Skin of body (tissue), 2 donors: ENCODE results near the gene INTS14. TPM values are rescaled to one million over a fixed set of nuclear protein-coding genes. Genes with fewer than 3 reads are reported as not detected.
A peak's percentile ranks its signal among the peaks of the same experiment; 100 is the strongest.

ENCODE experiments used
- DNase-seq: peaks from one replicate; lab custom pipeline; 2025; lab: John Stamatoyannopoulos, UW
- total RNA-seq: library from RNA; depleted of rRNA; stranded (reverse); fragments of >200 nt; gene quantifications from one replicate; pipeline ENCODE4 v1.2.3, GENCODE V29; 2014

INTS14 gene
- 23.9 TPM for total RNA-seq

DNA sequence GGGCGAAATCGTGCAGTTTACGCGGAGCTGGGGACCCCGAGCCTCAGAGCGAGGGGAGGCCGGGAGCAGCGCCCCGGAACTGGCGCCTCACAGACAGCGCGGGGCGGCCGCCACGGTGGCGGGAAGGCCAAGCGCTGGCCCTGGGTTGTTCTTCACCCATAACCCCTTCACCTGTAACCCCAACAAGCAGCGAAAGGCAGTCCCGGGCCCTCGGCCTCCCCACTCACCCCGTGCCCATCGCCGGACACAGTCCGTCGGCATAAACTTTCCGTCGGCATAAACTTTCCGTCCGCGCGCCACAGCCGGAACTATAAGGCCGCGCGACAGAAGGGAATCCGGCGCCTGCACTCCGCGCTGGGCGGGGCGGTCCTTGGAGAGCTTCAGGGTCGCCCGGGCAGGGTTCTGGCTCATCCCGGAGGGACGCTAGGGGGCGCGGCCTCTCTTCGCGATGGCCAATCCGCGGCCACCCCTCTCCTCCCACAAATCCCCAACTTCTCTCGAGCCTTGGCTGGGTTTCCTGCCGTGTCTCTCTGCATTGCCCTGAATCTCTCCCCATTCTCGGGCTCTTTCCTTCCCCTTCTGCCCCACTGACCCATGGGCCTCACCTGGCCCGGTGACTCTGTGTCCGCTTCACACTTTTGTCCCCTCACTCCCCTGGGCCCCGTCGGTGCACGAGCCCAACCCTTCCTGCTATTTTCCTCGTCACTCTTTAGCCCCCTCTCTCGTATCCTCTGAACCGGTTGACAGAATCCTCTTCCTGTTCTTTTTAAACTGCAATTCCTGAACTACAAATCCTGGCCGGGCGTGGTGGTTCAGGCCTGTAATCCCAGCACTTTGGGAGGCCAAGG lies at the start of gene INTS14:
Gene INTS14, minus strand, starts transcription at position 261 of the 848 bp plus-strand sequence. CDS start 3,751 bp downstream, outside the sequence.
- peak; percentile 94 for DNase-seq

DNA sequence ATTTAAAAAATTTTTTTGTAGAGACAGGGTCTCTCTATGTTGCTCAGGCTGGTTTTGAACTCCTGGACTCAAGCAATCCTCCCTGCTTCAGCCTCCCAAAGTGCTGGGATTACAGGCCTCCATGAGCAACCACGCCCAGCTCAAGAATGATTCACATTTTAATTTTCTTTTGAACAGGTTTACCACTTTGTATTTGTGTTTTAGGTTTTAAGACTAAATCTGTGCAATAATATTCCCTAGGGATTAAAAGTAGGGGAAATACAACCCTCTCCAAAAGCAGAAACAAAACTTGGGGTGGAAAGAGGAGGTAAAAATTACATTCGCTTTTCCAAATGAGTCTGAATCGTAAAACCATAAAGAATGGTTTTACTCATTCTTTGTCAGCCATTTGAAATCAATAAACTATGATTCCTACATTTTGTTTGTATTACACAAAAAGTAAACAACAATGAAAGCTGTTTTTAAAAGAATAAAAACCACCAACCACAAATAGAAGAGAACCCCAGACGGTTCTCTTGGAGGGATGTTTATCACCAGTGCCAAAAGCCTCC lies 48.6 kb upstream of the INTS14 start:
- no peak for DNase-seq

DNA sequence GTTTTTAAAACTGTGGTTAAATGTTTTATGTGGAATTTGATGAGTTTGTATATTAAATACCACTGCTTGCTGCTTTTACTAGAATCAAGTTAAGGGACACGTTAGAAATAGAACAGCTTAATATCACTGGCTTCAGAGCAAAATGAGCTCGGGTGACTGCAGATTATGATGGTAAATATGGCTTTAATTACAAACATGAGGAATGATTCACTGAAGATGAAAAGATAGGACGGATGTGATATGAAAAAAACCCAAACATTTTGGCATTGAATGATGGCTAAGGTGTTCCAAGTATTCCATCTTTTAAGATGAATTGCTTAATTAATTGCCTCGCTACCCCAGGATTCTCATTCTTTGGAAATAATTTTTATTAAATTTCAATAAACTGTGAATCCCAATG lies 44.5 kb upstream of the INTS14 start:
- no peak for DNase-seq

DNA sequence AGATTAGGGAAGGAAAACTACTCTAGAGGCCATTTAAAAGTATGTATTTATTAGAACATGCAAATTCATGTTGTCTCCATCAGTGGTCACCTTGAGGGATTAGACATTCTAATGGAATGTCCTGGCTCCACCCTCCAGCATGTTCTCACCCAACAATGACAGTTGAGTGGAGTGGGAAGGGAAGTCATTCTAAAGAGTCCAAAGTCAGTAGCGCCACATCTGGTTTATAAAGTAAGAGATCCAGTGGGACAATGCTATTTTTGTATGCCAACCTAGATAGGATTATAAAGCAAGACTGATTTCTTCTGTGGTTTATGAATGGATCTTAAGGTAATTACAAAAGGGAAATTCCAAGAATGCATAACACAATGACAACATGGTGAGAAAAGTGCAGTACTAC lies 44.1 kb upstream of the INTS14 start:
- DNase-seq = no peak

DNA sequence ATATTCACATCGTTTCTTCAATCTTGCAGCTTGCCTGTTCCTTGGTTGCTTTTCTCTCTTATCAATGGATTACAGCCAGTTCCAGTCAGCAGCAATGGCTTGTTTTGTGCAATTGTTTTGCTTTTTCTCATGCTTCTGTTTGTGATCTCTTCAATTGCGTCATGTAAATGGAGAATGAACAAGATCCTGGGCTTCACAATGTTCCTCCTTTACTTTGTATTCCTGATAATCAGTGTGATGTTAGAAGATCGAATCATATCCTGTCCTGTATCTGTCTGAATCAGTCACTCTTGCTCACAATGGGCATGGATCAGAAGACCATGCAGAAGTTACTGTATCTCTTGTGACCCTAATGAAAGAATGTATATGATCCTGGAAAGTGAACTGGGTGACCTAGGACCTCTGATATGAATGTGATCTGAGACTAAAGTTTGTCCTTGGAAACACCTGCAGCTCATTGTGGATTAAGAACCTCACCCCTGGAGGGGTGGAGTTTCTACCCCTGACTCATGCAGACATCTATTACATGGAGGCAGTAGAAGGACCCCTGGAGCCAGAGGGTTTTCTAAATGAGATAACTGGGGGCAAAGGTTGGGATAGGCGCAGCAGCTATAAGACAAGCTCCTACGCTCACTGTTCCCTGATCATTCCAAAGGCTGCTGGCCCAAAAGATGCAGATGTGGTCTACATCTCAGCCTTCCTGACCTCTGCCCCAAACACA lies 43.0 kb upstream of the INTS14 start:
- no peak for DNase-seq

DNA sequence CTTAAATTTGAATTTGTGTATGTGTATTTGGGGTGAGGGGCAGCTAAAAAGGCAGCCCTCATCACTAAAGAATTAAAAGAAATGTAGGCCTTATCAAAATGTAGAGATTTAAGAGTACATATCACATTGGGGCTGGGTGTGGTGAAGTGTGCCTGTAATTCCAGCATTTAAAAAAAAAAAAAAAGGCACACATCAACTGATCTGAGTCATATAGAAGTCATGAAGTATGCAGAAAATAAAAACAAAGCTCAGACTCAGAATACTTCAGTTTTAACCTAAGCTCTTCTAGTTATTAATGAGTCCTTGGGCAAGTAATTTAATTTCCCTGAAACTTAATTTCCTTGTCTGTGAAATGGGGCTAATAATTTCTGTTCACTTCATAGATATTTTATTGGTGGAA lies 42.4 kb upstream of the INTS14 start:
- DNase-seq = no peak

DNA sequence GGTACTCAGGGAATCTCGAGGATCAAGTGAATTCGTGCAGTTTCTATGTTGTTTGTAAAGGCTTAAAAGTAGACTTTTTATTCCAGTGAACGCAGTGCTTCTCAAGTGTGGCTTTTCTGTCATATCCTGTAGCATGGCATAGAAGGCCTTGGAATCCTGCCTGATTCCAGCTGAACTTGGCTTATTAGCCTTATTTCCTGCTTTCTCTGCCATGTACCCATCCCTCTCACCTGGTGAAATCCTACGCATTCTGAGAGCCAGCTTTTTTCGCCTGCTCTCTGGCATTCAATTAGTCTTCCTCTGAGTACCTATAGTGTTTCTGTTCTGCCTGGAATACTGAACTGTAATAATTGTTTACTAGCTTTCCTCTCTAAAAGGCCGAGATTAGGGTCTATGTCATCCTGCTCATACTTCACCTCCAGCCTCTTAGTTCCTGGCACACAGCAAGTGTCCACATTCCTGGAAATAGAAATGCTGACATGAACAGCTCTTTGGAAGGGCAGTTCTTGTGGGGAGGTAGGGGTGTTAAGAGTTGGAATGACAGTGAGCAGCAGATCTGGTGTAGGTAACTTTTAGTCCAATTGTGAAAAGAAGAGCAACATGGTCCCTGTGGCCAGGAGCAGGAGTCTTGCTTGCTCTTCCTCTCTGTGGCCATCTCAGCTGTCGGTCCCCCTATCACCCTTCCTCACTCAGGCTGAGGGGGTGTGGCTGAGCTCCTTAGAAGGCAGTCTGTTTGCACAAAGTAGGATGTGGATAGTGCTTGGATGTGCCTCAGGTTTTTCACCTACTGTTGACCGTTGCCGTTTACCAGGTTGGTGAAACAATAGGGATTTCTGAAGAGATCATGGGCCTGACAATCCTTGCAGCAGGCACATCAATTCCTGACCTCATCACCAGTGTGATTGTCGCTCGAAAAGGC lies 41.2 kb upstream of the INTS14 start:
- DNase-seq = no peak

DNA sequence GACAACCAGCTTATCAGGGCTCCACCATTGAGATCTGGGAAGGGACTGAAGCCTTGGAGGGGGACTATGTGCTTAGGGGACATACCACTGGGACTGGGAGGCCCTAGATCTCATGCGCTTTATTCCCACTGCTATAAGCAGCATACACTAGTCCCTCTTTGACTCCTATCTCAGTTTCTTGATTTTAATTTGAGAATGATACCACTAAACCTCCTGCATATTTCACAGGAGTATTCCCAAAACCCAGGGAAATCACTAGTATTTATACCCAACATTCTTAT lies 40.1 kb upstream of the INTS14 start:
- DNase-seq = no peak

DNA sequence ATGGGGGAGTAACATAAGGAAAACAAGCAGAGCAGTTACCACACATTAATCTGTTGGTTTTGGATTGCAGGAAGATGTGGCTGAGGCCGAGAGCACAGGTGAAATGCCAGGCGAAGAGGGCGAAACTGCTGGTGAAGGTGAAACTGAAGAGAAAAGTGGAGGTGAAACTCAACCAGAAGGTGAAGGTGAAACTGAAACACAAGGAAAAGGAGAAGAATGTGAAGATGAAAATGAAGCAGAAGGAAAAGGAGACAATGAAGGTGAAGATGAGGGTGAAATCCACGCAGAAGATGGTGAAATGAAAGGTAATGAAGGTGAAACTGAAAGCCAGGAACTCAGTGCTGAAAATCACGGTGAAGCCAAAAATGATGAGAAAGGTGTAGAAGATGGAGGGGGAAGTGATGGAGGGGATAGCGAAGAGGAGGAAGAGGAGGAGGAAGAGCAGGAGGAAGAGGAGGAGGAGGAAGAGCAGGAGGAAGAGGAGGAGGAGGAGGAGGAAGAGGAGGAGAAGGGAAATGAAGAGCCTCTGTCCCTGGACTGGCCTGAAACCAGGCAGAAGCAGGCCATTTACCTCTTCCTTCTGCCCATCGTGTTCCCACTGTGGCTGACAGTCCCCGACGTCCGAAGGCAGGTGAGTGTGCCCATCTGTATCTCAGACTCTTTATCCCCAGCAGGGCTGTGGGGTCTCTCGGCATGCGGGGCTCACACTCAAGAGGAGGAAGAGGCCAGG lies 39.5 kb upstream of the INTS14 start:
- DNase-seq = no peak

DNA sequence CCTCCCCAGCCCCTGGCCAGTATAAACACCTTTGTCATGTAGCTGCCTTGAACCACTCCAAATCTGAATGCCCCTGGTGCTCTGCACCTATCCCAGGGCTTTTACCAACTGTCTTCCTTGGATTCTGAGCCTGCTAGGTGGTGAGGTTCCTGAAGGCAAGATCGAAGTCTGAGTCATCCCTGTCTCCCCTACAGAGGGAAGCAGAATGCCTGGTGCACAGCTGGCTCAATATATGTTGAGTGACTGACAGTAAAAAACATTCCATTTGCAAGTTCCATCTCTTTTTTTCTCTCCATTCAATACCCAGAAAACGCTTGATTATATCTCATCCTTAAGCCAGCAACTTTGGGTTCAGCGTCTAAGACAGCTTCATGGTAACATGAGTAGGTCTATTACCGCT lies 35.6 kb upstream of the INTS14 start:
- DNase-seq = no peak

DNA sequence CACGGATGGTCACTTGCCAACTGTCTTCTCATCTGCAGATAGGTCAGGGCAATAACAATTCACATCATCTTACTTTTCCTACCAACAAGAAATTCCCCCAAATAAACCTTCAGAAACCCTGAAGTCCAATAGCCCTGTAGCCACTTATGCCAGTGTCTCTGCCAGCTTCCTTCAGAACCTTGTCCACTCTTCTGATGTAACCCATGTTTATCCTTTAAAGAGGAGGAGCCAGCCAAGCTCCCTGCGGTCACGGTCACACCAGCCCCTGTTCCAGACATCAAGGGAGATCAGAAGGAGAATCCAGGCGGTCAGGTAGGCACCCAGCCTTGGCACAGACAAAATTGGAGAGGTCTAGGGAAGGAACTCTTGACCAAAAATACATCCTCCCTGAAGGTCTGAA lies 34.5 kb upstream of the INTS14 start:
- DNase-seq = no peak

DNA sequence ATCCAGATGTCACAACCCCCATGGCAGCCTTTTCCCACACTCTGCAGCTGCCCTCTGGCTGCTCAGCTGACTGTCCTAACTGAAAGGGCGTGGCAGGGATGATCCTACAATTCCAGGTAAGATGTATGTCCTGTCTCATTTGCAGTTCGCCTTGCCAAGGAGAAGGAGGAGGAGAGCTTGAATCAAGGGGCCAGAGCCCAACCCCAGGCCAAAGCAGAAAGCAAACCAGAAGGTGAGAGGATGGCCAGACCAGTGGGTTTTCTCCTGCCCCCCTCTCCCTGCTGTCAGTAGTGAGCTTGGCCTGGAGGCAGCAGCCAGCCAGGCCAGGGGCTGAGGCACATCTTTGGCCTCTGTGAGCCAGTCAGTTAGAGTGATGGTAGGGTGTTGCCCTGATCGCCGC lies 33.4 kb upstream of the INTS14 start:
- no peak for DNase-seq

DNA sequence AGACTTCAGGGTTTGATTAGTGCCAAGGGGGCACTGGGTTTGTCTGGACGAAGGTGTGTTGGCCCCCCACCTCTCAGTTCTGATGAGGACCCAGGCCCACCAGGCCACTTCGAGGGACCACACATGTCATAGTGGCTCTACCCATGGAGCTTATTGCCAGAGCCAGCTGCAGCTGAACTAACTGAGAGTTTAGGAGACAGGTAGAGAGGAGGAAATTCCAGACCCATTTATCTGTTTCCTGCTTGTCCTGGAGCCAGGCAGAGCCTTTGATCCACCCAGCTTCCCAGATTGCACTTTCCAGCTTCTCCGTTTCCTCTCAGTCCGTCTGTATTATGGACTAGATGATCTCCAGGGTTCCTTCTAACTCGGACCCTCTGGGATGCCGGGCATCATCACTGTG lies 31.7 kb upstream of the INTS14 start:
- DNase-seq = no peak

DNA sequence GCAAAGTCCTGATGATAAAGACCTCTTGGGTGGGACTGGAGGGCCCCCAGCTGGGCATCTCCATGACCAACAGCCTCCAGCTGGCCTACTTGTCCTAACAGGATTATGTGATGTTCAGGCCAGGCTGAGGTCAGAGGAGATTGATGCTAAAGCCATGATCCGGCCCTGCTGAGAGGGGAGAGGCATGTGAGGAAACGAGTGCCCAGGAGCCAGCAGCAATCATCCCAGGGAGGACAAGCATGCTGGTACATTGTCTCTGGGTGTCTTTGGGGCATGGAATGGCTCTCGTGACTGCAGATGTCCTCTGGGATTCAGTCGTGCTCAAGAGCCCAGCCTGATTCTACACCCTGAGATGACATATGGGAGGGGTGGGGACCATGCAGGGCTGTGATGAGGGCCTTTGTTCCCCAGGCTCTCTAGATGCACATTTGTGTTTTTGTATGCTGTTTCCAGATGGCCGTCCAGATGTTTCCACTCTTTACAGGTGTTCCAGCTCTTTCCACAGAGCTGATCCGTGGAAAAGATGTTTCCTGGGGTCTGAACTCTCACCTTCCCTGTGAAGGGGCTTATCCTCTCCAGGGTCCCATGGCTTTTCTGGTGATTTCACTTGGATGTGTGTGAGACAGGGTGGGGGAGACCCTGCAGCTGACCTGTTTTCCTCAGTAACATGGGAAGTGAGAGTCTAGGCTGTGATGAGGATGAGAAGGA lies 31.0 kb upstream of the INTS14 start:
- DNase-seq = no peak

DNA sequence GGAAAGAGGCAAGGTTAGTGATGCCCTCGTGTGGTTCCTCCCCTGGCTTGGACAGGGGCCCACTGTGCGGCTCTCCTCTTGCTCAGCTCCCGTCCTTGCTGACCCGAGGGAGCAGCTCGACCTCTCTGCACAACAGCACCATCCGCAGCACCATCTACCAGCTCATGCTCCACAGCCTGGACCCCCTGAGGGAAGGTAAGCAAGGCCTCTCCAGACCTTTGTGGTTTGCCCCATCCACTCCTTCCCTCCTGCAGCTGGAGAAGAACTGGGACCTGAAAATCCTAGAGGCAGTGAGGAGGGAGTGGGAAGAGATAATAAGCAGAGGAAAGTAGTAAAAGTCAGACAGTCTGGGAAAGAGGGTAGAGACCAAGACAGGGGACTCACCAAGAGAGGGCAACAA lies 28.6 kb upstream of the INTS14 start:
- no peak for DNase-seq

DNA sequence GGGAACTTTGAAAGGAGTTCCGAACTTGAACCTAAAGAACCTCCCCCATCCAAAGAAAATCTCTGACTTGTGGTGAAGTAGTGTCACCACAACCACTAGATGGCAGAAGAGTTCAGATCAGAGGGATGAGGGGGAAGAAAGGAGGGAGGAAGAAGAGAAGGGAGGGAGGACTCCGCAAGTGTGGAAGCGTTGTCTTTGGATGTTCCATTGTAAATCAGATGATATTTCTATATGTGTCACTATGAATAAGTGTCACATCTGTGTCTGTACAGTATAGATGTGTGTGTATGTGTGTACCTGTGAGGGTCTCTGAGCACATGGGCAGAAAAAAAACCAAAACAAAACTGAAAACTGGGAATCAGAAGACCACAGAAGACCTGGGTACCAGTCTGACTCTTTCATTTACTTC lies 27.8 kb upstream of the INTS14 start:
- DNase-seq = peak; percentile 64

DNA sequence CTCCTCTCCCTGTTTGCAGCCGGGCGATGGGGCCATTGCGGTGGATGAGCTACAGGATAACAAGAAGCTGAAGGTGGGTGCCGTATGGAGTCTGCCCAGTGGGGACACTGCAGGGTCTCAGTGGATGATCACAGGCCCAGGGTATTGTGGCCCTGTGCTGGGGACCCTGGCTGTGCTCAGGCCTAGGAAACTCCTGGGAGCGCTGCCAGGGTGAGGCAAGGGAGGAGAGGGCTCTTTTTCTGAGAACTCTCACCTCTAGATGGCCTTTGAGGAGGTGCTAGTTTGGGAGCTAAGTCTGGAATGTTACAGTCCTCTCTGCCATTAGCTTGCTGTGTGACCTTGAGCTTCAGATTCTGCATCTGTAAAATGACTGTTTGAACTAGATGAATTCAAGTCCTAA lies 27.2 kb upstream of the INTS14 start:
- DNase-seq = no peak

DNA sequence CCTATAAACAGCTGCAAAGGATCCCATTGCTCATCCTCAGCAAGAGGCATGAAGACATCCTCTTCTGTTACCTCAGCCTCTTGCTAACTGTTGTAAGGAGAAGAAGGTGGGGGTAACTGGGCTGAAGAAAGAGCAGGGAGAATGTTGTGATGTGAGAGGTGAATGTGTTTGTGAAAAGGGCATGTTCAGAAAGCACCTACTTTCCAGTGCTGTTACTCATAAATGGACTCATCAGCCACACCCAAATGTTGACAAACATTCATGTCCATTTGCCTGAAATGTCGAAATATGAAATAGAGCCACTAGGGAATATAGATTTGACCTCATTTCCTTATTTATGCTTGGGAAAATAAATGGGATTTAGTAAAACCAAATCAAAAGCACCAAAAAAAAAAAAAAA lies 23.4 kb upstream of the INTS14 start:
- no peak for DNase-seq

DNA sequence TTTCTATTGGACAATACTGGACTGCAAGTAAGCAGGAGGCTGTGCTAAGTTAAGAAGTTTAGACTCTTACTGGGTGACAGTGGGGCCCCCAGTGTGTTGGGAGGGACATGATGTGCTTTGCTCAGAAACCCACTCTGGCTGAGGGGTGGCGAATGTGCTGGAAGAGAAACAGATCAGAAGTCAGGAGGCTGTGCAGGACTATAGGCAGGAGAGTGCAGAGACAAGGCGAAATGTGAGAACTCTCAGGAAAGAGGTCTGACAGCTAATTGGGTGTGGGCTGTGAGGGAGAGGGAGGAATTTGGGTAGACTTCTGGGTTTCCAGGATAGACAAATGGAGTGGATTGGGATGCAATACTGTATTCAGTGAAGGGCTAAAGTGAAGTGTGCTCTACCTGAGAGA lies 22.8 kb upstream of the INTS14 start:
- DNase-seq = no peak

DNA sequence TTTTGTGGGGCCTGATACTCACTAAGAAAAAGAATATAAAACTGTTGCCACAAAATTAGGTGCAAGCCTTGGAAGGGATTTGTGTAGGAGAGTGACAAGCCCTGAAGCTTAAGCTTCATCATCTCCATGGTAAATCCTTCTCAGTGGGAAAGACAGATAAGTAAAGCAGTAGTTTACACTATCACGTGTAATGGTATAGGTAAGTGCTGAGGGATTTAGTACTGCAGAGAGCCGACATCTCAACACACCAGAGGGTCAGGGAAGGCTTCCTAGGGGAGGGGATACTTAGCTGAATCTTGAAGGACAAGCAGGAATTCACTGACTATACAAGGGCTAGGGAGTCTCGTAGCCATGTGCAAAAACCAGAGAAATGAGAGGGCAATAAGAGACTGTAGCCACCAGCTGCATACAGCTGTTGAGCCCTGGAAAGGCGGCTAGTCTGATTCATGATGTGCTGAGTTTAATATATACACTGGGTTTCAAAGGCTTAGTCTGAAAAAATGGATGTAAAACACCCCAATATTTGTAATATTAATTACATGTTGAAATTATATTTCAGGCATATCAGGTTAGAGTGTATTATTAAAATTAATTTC lies 21.9 kb upstream of the INTS14 start:
- DNase-seq = no peak
